Measurements from ENCODE around the gene ZFPM1.

The ZFPM1 gene

DNA sequence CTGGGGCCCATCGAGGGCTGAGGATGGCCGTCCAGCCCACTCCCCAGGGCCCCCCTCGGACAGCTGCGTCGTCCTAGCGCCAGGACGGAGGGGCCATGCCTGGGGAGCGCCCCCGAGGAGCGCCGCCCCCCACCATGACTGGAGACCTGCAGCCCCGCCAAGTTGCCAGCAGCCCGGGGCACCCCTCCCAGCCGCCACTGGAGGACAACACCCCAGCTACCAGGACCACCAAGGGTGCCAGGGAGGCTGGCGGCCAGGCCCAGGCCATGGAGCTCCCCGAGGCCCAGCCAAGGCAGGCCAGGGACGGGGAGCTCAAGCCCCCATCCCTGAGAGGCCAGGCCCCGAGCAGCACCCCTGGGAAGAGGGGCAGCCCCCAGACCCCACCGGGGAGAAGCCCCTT, 25.7 kb upstream of the ZFPM1 start:
- peaks cover 0 to 4% of the 10 kb centered on the region in 2 donors for H3K4me1 ChIP-seq (ENCODE audit: control insufficient read depth in 2 of 2, insufficient read depth in 2 of 2, low read length in 2 of 2)
- H3K4me3 ChIP-seq (ENCODE audit: low read length in 2 of 2), result no peak overlapping the region
- no peak overlapping the region for H3K27ac ChIP-seq (ENCODE audit: low read depth in 2 of 2, low read length in 2 of 2)
- no peaks in the 10 kb centered on the region for H3K9me3 ChIP-seq (ENCODE audit: control insufficient read depth in 2 of 2, low read length in 2 of 2)
- no peaks in the 10 kb centered on the region for H3K36me3 ChIP-seq (ENCODE audit: control insufficient read depth in 2 of 2, insufficient read depth in 2 of 2, low read length in 2 of 2)
- H3K9ac ChIP-seq (ENCODE audit: low read depth in 1 of 2, low read length in 2 of 2), result no peak overlapping the region
- no peaks in the 10 kb centered on the region for H3K27me3 ChIP-seq (ENCODE audit: control insufficient read depth in 2 of 2, insufficient read depth in 2 of 2, low read length in 2 of 2)

- Histone ChIP-seq H3K9ac (ENCODE audit: low read depth in 1 of 2, low read length in 2 of 2) (no peak overlapping the region), H3K4me3 (ENCODE audit: low read length in 2 of 2) (no peak overlapping the region), H3K9me3 (ENCODE audit: control insufficient read depth in 2 of 2, low read length in 2 of 2) (no peaks in the 10 kb centered on the region), H3K36me3 (ENCODE audit: control insufficient read depth in 2 of 2, insufficient read depth in 2 of 2, low read length in 2 of 2) (no peaks in the 10 kb centered on the region), H3K27ac (ENCODE audit: low read depth in 2 of 2, low read length in 2 of 2) (no peak overlapping the region), H3K27me3 (ENCODE audit: control insufficient read depth in 2 of 2, insufficient read depth in 2 of 2, low read length in 2 of 2) (no peaks in the 10 kb centered on the region), H3K4me1 (ENCODE audit: control insufficient read depth in 2 of 2, insufficient read depth in 2 of 2, low read length in 2 of 2) (peaks cover 0 to 4% of the 10 kb centered on the region in 2 donors)
Measured at GRCh38 chr16:88428156-88428555, 24.9 kb upstream of the ZFPM1 start.

DNA sequence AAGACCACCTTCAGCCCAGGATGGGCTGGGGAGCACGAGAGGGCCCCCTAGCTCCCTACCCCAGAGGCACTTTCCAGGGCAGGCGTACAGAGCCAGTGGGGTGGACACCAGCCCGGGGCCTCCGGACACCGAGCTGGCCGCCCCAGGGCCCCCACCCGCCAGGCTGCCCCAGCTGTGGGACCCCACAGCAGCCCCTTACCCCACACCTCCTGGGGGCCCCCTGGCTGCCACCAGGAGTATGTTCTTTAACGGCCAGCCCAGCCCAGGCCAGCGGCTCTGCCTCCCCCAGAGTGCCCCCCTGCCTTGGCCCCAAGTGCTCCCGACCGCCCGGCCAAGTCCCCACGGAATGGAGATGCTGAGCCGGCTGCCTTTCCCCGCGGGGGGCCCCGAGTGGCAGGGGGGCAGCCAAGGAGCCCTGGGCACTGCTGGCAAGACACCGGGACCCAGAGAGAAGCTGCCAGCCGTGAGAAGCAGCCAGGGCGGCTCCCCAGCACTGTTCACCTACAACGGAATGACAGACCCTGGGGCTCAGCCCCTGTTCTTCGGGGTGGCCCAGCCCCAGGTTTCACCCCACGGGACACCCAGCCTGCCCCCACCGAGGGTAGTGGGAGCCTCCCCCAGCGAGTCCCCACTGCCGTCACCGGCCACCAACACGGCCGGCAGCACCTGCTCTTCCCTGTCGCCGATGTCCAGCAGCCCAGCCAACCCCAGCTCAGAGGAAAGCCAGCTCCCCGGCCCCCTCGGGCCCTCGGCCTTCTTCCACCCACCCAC, 24.3 kb upstream of the ZFPM1 start:
- Histone ChIP-seq H3K36me3 (ENCODE audit: control insufficient read depth in 2 of 2, insufficient read depth in 2 of 2, low read length in 2 of 2) (no peaks in the 10 kb centered on the region), H3K9ac (ENCODE audit: low read depth in 1 of 2, low read length in 2 of 2) (no peak overlapping the region), H3K27me3 (ENCODE audit: control insufficient read depth in 2 of 2, insufficient read depth in 2 of 2, low read length in 2 of 2) (no peaks in the 10 kb centered on the region), H3K9me3 (ENCODE audit: control insufficient read depth in 2 of 2, low read length in 2 of 2) (no peaks in the 10 kb centered on the region), H3K4me3 (ENCODE audit: low read length in 2 of 2) (no peak overlapping the region), H3K27ac (ENCODE audit: low read depth in 2 of 2, low read length in 2 of 2) (no peak overlapping the region), H3K4me1 (ENCODE audit: control insufficient read depth in 2 of 2, insufficient read depth in 2 of 2, low read length in 2 of 2) (peaks cover 0 to 4% of the 10 kb centered on the region in 2 donors)

- H3K36me3 ChIP-seq (ENCODE audit: control insufficient read depth in 2 of 2, insufficient read depth in 2 of 2, low read length in 2 of 2), result no peaks in the 10 kb centered on the region
- H3K9ac ChIP-seq (ENCODE audit: low read depth in 1 of 2, low read length in 2 of 2), result no peak overlapping the region
- H3K4me3 ChIP-seq (ENCODE audit: low read length in 2 of 2), result peak overlapping the region in 1 of 2 donors; percentile 37
- no peaks in the 10 kb centered on the region for H3K27me3 ChIP-seq (ENCODE audit: control insufficient read depth in 2 of 2, insufficient read depth in 2 of 2, low read length in 2 of 2)
- H3K9me3 ChIP-seq (ENCODE audit: control insufficient read depth in 2 of 2, low read length in 2 of 2), result no peaks in the 10 kb centered on the region
- H3K4me1 ChIP-seq (ENCODE audit: control insufficient read depth in 2 of 2, insufficient read depth in 2 of 2, low read length in 2 of 2), result peaks cover 0 to 4% of the 10 kb centered on the region in 2 donors
- H3K27ac ChIP-seq (ENCODE audit: low read depth in 2 of 2, low read length in 2 of 2), result no peak overlapping the region
Measured at GRCh38 chr16:88429387-88430184, 23.5 kb upstream of the ZFPM1 start.

DNA sequence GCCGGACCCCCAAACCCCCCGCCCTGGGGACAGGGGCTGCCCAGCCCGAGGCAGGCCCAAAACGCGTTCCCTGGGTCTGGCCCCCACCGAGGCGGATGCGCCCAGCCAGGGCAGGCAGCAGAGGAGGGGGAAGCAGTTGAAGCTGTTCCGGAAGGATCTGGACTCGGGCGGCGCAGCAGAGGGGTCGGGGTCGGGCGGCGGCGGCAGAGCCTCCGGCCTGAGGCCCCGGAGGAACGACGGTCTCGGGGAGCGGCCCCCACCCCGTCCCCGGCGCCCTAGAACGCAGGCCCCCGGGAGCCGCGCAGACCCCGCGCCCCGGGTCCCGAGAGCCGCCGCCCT, 22.9 kb upstream of the ZFPM1 start:
- Histone ChIP-seq H3K27me3 (ENCODE audit: control insufficient read depth in 2 of 2, insufficient read depth in 2 of 2, low read length in 2 of 2) (no peaks in the 10 kb centered on the region), H3K9ac (ENCODE audit: low read depth in 1 of 2, low read length in 2 of 2) (no peak overlapping the region), H3K9me3 (ENCODE audit: control insufficient read depth in 2 of 2, low read length in 2 of 2) (no peaks in the 10 kb centered on the region), H3K27ac (ENCODE audit: low read depth in 2 of 2, low read length in 2 of 2) (no peak overlapping the region), H3K4me1 (ENCODE audit: control insufficient read depth in 2 of 2, insufficient read depth in 2 of 2, low read length in 2 of 2) (peaks cover 0 to 4% of the 10 kb centered on the region in 2 donors), H3K36me3 (ENCODE audit: control insufficient read depth in 2 of 2, insufficient read depth in 2 of 2, low read length in 2 of 2) (no peaks in the 10 kb centered on the region), H3K4me3 (ENCODE audit: low read length in 2 of 2) (peak overlapping the region; percentile 37 to 39)

DNA sequence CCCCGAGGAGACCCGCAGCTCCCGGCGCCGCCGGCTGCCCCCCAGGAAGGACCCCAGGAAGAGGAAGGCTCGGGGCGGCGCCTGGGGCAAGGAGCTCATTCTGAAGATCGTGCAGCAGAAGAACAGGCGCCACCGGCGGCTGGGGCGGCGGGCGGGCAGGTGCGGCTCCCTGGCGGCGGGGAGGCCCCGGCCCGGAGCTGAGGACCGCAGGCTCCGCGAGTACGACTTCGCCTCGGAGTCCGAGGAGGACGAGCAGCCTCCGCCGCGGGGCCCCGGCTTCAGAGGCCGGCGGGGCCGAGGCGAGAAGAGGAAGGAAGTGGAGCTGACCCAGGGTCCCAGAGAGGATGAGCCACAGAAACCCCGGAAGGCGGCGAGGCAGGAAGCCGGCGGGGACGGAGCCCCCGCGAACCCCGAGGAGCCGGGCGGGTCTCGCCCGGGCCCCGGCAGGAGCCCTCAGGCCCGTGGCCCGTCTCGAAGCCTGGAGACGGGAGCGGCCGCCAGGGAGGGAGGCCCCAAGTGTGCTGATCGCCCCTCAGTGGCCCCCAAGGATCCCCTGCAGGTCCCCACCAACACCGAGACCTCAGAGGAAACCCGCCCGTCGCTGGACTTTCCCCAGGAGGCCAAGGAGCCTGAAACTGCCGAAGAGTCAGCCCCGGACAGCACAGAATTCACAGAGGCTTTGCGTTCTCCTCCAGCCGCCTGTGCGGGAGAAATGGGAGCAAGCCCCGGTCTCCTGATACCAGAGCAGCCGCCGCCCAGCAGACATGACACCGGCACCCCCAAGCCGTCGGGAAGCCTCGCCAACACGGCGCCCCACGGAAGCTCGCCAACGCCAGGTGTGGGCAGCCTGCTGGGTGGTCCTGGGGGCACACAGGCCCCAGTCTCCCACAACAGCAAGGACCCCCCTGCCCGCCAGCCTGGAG, 22.3 kb upstream of the ZFPM1 start:
- H3K36me3 ChIP-seq (ENCODE audit: control insufficient read depth in 2 of 2, insufficient read depth in 2 of 2, low read length in 2 of 2), result no peaks in the 10 kb centered on the region
- H3K9ac ChIP-seq (ENCODE audit: low read depth in 1 of 2, low read length in 2 of 2), result peak overlapping the region; percentile 20 to 47
- no peak overlapping the region for H3K27ac ChIP-seq (ENCODE audit: low read depth in 2 of 2, low read length in 2 of 2)
- H3K4me1 ChIP-seq (ENCODE audit: control insufficient read depth in 2 of 2, insufficient read depth in 2 of 2, low read length in 2 of 2), result peaks cover 0 to 4% of the 10 kb centered on the region in 2 donors
- no peaks in the 10 kb centered on the region for H3K27me3 ChIP-seq (ENCODE audit: control insufficient read depth in 2 of 2, insufficient read depth in 2 of 2, low read length in 2 of 2)
- peak overlapping the region; percentile 39 to 41 for H3K4me3 ChIP-seq (ENCODE audit: low read length in 2 of 2)
- H3K9me3 ChIP-seq (ENCODE audit: control insufficient read depth in 2 of 2, low read length in 2 of 2), result no peaks in the 10 kb centered on the region

DNA sequence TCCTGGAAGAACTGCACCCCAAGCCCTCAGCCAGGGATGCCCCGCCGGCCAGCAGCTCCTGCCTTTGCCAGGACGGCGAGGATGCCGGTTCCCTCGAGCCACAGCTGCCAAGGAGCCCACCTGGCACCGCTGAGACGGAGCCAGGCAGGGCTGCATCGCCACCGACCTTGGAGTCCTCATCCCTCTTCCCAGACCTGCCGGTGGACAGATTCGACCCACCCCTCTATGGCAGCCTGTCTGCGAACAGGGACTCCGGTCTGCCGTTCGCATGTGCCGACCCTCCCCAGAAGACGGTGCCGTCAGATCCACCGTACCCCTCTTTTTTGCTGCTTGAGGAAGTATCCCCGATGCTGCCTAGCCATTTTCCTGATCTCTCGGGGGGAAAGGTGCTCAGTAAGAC, 21.4 kb upstream of the ZFPM1 start:
- no peaks in the 10 kb centered on the region for H3K9me3 ChIP-seq (ENCODE audit: control insufficient read depth in 2 of 2, low read length in 2 of 2)
- no peak overlapping the region for H3K9ac ChIP-seq (ENCODE audit: low read depth in 1 of 2, low read length in 2 of 2)
- no peaks in the 10 kb centered on the region for H3K27me3 ChIP-seq (ENCODE audit: control insufficient read depth in 2 of 2, insufficient read depth in 2 of 2, low read length in 2 of 2)
- no peak overlapping the region for H3K27ac ChIP-seq (ENCODE audit: low read depth in 2 of 2, low read length in 2 of 2)
- peaks cover 0 to 4% of the 10 kb centered on the region in 2 donors for H3K4me1 ChIP-seq (ENCODE audit: control insufficient read depth in 2 of 2, insufficient read depth in 2 of 2, low read length in 2 of 2)
- no peak overlapping the region for H3K4me3 ChIP-seq (ENCODE audit: low read length in 2 of 2)
- no peaks in the 10 kb centered on the region for H3K36me3 ChIP-seq (ENCODE audit: control insufficient read depth in 2 of 2, insufficient read depth in 2 of 2, low read length in 2 of 2)

DNA sequence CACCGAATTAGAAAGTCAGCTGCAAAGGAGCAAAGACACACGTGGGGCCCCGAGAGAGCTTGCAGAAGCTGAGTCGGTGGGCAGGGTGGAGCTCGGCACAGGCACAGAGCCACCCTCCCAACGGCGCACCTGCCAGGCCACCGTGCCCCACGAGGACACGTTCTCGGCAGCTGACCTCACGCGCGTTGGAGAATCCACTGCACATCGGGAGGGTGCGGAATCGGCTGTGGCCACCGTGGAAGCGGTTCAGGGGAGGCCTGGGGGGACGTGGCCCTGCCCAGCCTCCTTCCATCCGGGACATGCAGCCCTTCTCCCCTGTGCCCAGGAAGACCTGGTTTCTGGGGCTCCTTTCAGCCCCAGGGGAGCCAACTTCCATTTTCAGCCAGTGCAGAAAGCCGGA, 20.9 kb upstream of the ZFPM1 start:
- Histone ChIP-seq H3K36me3 (ENCODE audit: control insufficient read depth in 2 of 2, insufficient read depth in 2 of 2, low read length in 2 of 2) (no peaks in the 10 kb centered on the region), H3K4me3 (ENCODE audit: low read length in 2 of 2) (no peak overlapping the region), H3K27me3 (ENCODE audit: control insufficient read depth in 2 of 2, insufficient read depth in 2 of 2, low read length in 2 of 2) (no peaks in the 10 kb centered on the region), H3K9ac (ENCODE audit: low read depth in 1 of 2, low read length in 2 of 2) (no peak overlapping the region), H3K27ac (ENCODE audit: low read depth in 2 of 2, low read length in 2 of 2) (no peak overlapping the region), H3K4me1 (ENCODE audit: control insufficient read depth in 2 of 2, insufficient read depth in 2 of 2, low read length in 2 of 2) (peaks cover 0 to 4% of the 10 kb centered on the region in 2 donors), H3K9me3 (ENCODE audit: control insufficient read depth in 2 of 2, low read length in 2 of 2) (no peaks in the 10 kb centered on the region)

GRCh38 chr16:88432753-88433152, 20.3 kb upstream of the ZFPM1 start:
- H3K36me3 ChIP-seq (ENCODE audit: control insufficient read depth in 2 of 2, insufficient read depth in 2 of 2, low read length in 2 of 2), result no peaks in the 10 kb centered on the region
- peaks cover 0 to 4% of the 10 kb centered on the region in 2 donors for H3K4me1 ChIP-seq (ENCODE audit: control insufficient read depth in 2 of 2, insufficient read depth in 2 of 2, low read length in 2 of 2)
- H3K9ac ChIP-seq (ENCODE audit: low read depth in 1 of 2, low read length in 2 of 2), result no peak overlapping the region
- no peaks in the 10 kb centered on the region for H3K27me3 ChIP-seq (ENCODE audit: control insufficient read depth in 2 of 2, insufficient read depth in 2 of 2, low read length in 2 of 2)
- H3K27ac ChIP-seq (ENCODE audit: low read depth in 2 of 2, low read length in 2 of 2), result no peak overlapping the region
- H3K4me3 ChIP-seq (ENCODE audit: low read length in 2 of 2), result no peak overlapping the region
- no peaks in the 10 kb centered on the region for H3K9me3 ChIP-seq (ENCODE audit: control insufficient read depth in 2 of 2, low read length in 2 of 2)

Measured in mucosa of rectum (tissue), 2 donors.